ENCODE measurements around the gene IFITM10.

The IFITM10 gene
- 1.6 to 4.3 (median 2.2) reads per million in 4 experiments for total RNA-seq

DNA sequence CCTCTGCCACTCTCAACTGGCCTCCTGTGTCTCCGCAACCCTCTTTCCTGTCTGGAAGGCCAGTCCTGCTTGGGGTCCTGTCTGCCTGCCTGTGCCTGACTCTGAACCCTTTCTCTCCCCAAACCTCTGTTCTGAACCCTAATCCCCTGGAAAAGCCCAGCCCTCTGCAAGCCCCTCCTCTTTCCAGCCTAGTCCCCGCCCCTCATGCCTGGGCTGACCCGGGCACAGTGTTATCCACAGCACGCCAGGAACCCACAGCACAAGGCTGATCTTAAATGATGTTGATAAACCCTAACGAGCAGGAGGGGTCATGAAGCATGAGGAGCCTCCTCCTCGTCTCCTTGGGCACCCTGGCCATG, at the start of gene IFITM10:
Gene IFITM10 (minus strand): TSS at position 115 of the 359 bp plus-strand sequence. CDS start 153 bp downstream, outside the sequence.
- DNase-seq = no peak

DNA sequence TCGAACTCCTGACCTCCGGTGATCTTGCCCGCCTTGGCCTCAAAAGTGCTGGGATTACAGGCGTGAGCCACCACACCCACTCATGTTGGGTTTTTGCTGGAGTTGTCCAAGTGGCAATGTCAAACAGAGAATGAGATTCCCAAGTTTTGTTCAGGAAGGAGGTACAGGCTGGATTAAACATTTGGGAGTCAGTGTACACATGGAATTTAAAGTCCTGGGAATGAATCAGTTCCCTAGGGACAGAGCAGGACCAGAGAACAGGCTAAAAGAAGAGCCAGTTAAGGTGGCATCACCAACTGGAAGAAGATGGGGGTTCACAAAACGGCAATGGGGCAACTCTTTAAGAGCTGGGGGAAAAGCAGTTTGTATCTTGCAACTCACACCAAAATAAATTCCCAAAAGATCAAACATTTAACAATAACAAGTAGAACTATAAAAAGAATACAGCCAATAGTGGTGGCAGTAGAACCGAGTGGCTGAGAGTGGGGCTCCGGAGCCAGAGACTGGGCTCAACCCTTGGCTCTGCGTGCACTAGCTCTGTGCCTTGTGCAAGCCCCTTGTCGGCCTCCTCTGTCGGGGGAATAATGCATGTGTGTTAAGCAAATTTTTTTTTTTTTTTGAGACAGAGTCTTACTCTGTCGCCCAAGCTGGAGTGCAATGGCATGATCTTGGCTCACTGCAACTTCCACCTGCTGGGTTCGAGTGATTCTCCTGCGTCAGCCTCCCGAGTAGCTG, 47.2 kb upstream of the IFITM10 start:
- DNase-seq = no peak

DNA sequence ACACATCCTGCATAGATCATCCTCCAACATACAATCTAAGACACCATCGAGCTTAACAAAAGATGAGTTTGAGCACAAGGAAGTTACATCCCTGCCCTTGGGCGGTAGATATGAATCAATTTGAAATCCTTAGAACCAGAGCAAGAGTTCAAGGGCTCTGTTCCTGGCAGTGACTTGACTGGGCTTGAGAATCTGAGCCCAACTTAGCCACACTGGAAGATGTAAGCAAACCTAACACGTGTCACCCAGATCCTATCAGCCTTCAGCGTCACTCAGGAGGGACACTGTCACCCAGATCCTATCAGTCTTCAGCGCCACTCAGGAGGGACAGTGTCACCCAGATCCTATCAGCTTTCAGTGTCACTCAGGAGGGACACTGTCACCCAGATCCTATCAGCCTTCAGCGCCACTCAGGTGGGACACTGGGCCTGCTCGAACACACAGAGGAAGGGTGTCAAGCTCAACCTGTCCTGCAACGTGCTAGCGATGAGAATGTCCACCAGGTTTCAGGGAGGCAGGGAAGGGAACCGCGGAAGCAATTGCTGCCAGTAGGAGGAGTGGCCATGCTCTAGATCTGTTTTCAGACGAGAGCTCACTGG, 46.1 kb upstream of the IFITM10 start:
- no peak for DNase-seq

DNA sequence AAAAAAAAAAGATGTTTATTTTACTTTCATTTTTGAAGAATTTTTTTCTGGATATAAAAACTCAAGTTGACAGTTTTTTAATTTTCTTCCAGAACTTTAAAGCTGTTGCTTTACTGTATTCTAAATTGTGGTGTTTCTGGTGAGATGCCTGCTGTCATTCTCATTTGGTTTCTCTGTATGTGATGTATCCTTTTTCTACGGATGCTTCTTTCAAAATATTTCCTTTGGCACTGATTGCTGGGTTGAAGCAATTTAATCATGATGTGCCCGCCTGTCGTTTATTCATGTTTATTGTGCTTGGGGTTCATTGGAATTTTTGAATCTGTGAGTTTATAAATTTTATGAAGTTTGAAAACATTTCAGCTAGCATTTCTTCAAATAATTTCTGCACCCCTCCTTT, 42.7 kb upstream of the IFITM10 start:
- no peak for DNase-seq

DNA sequence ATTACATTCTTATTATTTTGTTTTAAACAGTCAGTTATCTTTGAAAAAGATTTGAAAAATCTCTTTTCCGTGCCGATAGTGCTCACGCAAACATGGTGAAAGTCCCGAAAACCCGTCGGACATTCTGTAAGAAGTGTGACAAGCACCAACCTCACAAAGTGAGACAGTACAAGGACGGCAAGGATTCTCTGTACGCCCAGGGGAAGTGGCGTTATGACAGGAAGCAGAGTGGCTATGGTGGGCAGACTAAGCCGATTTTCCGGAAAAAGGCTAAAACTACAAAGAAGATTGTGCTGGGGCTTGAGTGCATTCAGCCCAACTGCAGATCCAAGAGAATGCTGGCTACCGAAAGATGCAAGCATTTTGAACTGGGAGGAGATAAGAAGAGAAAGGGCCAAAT, 42.1 kb upstream of the IFITM10 start:
- DNase-seq = no peak

DNA sequence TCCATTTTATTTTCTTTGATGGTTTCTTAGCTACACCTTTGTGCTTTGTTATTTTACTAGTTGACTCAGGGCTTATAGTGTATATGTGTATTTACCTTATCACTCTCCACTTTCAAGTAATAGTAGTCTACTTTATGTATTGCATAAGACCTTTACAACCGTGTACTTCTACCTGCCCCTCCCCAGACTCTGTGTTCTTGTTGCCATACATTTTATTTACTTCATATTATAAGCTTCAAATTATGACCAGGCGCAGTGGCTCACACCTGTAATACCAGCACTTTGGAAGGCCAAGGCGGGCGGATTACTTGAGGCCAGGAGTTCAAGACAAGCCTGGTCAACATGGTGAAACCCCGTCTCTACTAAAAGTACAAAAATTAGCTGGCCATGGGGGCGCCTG, 41.5 kb upstream of the IFITM10 start:
- no peak for DNase-seq

DNA sequence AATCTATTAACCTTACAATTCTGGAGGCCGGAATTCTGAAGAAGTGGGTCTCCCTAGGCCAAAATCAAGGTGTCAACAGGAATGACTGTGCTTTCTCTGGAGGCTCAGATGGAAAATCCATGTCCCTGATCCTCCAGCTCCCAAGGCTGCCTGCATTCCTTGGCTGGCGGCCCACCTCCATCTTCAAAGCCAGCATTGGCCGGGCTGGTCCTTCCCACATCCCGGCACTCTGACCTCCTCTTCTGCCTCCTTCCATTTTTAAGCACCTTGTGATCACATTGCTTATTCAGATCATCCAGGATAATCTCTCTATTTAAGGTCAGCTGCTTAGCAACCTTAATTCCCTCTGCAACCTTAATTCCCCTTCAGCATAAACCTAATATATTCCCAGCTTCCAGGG, 36.1 kb upstream of the IFITM10 start:
- no peak for DNase-seq

DNA sequence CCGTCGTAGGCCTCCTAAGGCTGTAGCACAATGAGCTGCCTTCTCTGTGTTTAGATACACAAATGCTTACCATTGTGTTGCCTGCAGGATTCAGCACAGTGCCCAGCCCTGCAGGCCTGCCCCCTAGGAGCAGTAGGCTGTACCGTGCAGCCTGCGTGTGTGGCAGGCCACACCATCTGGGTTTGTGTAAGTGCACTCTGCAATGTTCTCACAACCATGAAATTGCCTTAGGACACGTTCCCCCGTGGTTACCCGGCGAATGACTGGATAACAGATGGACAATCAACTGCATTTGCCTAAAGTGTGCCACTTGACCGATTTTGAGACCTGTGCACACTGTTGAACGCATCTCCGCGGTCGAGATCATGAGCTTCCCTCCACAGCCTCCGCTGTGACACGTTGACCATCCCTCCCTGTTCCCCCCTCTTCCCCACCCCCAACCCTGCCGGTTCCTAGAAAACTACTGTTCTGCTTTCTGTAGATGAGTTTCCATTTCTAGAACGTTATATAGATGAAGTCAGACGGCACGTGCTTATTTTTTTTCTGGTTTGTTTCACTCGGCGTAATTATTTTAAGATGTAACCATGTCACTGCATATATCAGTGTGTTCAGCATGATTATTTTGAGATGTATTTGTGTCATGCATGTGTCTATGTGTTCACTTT, 35.5 kb upstream of the IFITM10 start:
- no peak for DNase-seq

DNA sequence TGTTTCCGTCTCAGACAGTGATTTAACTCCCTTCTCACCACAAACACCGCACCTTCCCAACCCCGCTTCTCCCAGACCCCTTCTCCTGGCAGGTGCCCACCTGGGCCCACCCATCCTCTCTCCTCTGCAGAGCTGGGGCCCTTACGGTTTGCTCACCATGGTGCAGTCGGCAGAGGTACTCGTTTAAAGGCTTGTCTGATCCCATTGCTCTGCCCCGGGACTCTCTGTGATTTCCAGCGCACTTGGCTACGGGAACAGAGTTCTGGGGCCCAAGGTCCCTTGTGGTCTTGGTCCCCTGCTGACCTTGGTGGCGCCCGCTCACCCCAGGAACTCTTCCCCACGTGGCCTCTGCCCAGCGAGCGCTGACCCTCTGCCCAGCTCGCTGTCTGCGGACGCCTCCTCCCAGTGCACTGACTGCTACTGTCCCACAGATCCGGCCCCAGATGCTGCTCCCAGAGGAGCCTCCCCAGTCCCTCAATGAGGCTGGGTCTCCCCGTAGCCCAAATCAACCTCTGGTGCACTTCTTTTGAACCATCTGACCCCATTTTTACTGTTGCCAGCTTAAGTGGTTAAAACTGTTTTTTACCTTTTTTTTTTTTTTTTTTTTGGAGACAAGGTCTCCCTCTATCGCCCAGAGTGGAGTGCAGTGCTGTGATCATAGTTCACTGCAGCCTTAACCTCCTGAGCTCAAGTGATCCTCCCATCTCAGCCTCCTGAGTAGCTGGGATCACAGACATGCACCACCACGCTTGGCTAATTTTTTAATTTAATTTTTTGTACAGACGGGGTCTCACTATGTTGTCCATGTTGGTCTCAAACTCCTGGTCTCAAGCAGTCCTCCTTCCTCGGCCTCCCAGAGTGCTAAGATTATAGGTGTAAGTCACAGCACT, 34.6 kb upstream of the IFITM10 start:
- no peak for DNase-seq

DNA sequence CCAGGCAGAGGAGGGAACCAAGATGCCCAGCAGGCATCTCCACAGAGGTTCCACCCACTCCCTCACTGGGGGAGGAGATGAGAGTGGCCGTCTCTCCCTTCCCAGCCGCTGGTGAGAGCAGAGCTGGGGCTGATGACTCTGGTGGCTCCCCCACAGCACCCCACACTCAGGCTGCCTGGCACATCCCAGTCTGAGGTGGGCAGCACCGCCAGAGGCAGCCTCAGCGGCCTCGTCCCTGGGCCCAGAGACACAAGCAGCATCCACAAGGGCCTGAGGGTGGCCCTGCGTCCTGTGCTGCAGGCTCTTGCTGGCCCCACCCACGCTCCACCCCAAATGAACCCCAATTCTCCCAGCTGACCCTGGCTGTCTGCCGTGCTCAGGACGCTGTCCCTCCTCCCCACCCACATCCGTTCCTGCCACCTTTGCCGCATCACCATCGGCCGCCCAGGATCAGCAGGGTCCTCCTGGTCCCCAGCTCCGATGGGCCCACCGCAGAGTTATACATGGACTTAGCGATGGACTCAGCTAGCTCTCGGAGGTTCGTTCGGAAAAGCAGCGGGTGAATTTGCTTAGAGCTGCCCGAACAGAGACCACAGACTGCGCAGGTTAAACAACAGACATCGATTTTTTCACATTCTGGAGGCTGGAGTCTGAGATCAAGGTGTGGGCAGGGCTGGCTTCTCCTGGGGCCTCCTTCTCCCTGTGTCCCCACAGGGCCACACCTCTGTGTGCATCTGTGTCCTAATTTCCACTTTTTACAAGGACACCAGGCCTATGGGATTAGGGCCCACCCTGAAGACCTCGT, 33.5 kb upstream of the IFITM10 start:
- no peak for DNase-seq

DNA sequence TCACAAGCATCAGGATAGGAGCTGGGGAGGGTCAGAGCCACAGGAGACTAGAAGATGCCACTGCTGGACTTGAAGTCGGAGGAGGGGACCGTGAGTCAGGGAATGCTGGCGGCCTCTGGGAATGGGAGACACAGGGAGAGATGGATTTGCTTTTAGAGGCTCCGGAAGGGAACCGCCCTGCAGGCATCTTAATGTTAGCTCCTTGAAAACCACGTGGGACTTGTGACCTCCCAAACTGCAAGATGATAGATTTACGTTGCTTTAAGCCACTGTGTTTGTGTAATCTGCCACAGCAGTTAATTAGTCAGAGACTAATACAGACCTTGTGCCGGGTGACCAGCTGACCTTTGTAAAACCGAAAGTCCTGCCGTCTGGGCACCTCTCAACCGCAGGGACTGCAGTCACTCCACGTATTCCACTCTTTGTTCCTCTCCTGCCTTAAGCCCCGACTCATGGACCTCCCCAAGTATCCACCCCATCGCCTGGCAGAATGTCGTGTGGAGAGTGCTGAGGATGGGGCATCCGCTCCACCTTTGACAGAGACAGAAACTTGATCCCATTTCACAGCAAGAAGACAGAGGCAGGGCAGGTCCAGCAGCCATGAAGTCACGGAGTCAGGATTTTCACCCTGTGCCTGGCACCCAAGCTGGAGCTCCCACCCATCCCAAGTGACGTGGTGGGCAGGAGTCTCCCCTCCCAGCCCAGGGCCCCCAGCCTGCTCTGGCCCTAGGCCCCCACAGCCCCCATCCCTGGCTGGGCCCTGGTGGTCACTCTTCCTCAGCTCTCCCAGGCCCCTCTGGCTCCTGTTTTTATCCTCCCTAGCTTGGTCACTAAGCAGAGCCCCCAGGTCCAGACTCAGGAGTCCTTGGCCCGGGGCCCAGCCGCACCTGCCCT, 32.7 kb upstream of the IFITM10 start:
- DNase-seq = no peak

DNA sequence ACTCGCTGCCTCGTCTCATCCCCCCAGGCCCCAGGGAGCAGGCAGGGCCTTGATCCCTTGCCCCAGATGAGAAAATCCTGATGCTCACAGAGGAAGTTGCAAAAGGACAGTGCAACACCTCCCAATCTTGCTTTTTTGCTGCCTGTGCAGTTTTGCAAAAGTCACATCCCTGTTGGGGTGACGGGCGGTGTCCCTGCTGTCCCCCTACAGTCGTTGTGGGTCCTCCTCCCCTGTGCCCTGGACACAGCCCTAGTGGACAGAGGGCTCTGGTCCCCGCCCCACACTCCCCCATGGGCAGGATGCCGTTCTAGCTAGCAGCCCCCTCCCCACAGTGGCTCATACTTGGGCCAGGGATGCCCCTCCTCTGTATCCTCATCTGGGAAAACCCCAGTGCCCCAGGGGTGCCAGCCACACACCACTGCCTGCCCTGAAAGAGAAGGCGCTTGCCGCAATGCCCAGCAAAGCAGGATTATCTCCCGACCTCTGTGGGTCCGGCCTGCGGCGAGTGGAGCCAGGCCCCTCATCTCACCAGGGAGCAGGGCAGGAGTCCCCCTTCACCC, 31.7 kb upstream of the IFITM10 start:
- DNase-seq = no peak

DNA sequence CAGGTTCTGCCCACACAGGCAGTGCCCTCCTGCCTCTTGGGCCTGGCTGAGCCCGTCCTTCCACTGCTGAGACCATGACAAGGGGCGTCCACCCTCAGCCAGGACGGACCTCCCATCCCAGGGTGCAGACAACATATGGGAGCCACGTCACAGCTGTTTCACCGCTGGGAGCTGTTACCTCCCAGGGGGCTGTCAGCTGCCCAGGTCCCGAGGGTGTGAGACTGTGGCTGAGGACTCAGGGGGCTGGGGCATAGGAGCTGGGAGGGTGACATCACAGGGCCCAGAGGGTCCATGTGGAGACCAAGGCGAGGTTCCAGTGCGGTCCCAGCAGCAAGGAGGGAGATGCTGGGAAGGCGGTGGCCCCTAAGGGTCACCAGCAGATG, 31.2 kb upstream of the IFITM10 start:
- no peak for DNase-seq

DNA sequence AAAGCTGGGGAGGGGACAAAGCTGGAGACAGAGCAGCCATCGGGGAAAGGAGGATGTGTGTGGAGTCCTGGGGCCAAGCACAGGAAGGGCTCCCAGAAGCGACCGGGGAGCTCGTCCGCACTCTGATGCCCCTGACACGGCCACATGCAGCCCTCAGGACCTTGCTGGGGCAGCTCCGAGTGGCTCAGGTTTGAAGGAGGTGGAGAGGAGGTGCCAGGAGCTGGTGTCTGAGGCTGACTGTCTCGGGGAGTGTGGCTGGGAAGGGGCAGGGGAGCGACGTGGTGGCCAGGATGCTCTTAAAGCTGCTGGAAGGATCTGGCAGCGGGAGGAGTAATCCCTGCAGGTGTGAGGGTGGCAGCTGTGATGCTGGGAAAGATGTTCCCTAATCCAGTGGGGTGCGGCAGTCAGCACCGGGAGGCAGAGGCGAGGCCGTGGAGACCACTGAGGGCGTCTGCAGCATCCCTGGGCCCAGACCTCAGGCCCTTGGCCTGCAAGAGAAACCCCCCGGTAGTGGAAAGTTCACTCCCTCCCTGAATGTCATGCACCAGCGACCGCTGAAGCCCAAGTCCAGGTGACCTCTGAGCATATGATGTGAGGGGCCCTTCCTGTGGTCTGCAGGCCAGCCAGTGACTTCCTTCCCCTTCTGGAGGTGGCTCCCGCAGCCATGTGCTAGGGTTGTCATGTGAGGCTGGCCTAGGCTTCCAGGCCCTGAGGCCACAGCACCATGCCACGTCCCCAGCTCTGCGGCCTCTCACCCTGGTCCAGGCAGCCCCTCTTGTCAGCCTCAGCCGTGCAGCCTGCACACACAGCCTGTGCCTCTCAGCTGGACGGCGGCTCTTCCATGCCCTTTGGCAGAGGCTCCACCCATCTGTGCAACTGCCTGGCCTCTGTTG, 30.6 kb upstream of the IFITM10 start:
- DNase-seq = no peak

DNA sequence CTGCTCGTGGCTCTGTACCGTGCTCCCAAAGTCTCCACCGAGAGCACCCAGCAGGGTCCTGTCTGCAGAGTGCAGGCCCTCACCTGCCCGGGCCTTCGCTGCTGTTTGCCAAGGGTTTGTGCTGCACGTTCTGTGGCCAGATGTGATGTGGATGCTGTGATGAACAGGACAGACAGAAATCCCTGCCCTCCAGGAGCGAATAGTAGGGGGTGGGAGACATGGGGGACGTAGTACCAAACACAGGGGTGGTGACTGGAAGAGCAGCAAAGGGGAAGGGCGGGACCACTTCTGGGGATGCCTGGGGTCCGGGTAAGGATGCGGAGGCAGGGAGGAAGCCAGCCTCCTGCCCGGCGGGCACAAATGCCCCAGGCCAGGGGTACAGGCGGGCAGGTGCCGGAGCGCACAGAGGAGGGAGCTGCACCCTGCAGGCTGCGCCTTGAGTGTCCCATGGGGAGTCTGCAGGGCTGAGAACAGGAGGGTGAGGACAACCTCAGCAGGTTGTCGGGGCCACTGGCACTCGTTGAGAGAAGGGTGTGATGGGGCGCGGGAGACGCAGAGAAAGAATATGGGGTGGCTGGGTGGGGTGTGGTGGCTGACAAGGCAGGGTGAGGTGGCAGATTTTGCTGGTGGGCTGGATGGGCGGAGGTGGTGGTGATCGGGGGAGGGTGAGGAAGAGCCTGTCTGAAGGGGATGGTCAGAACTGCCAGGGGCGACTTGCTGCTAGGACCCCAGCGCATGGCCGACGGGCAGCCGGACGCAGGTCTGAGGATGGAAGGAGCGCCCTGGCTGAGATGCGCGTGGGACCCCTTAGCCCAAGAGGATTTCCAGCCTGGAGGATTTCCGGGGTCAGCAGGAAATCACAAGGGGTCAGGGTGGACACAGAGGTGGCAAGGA, 29.7 kb upstream of the IFITM10 start:
- DNase-seq = no peak

DNA sequence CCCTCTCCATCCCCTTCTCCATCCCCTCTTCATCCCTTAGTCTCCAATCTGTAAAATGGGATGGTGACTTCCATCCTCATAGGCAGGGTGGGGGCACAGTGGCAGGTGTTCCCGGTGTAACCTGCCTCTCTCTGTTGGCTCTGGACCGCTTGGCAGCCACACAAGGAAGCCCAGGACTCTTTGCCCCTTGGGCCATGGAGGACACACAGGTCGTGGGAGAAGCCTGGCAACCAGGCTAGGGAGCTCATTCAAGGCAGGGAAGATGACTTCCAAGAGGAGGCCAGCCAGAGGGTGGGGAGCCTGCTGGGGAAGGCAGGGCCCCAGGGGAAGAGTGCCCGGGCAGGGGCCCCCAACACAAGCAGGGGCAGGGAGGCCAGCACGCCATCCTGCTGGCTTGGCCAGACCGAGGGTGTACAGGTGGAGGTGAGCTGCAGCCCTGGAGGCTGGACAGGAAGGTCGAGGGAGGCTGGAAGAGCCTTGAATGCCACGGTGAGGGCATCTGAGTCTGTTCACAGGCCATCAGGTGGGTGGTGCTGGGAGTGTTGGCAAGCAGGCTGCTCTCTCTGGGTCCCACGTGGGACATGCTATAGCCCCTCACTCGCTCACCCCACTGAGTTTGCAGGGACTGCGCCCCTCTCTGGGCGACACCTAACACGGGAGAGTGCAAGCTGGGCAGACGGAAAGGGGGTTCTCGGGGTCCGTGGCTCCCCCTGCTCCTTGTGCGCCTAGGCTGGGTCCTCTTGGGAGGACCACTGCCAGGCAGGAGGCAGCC, 28.8 kb upstream of the IFITM10 start:
- no peak for DNase-seq

DNA sequence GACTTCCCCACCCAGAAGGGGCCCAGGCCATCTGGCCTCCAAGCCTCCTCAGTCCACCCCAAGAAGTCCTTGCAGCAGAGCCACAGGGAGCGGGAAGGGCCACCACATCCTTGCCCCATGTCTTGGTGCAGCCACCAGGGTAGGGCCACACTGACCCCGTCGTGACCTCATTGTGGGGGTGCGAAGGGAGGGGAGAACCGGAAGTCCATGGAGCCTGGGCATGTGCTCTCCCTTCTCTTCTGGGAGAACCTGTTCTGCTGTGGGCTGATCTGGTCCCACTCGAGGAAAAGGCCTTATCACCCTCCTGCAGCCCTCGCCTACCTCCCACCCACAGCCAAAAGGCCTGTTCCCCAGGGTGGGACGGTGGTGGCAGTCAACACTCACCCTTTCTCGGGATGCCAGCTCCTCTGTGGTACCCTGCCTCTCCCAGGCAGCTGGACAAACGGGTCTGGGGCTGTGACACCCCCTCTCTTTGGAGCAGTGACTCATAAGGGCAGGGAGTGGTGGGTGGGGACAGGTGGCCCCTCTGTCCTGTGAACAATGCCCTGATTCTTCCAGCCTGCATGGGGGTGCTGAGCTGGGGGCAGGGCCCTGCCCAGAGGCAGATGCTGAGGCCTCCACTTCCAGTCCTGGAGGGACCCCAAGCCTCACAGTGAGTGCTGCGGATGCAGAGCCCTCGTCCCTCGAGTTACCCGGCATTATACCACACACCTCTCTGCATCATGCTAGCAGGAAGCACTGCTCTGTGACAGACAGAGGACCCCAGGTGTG, 27.9 kb upstream of the IFITM10 start:
- DNase-seq = no peak

All from effector CD8-positive, alpha-beta T cell (primary cell).